GM23338 (cell line): ENCODE measurements around the gene ASTL. TPM values are rescaled to one million over a fixed set of nuclear protein-coding genes. Genes with fewer than 3 reads are reported as not detected.

Source experiments
- ATAC-seq: fragments of 200-7000 bp; cut with Tn5 transposase; 3 replicates; pipeline ENCODE4 v1.9.1; 2020
- DNase-seq: peaks from one replicate; pipeline ENCODE4 v3.0.0-alpha.2; 2015; ENCODE audit warnings: low spot score
- H2AFZ ChIP-seq: fragments of 200-600 bp; sonication (generic); 2 replicates; pipeline ENCODE4 v1.8.0; 2016; ENCODE audit warnings: antibody characterized with exemption, mild to moderate bottlenecking, moderate library complexity
- H3F3A ChIP-seq: fragments of 200-600 bp; sonication (generic); replicated peaks from 2 replicates; pipeline ENCODE4 v1.8.0; 2017; ENCODE audit warnings: antibody characterized with exemption, mixed run types, low read depth
- H3K27ac ChIP-seq: fragments of 200-600 bp; sonication (generic); 2 replicates; pipeline ENCODE4 v1.6.1; 2016; ENCODE audit warnings: low read depth
- H3K27me3 ChIP-seq: fragments of 200-600 bp; sonication (generic); 2 replicates; pipeline ENCODE4 v1.8.0; 2016; ENCODE audit warnings: mild to moderate bottlenecking, mixed run types, moderate library complexity; ENCODE audit not compliant: insufficient read depth
- H3K36me3 ChIP-seq: fragments of 200-600 bp; sonication (generic); 2 replicates; pipeline ENCODE4 v1.8.0; 2016; ENCODE audit warnings: mild to moderate bottlenecking; ENCODE audit not compliant: insufficient read depth
- H3K4me1 ChIP-seq: fragments of 200-600 bp; sonication (generic); 2 replicates; pipeline ENCODE4 v1.8.0; 2016; ENCODE audit warnings: mild to moderate bottlenecking, moderate library complexity; ENCODE audit not compliant: insufficient read depth
- H3K4me2 ChIP-seq: fragments of 200-600 bp; sonication (generic); 2 replicates; pipeline ENCODE4 v1.7.1; 2017; ENCODE audit warnings: mixed run types
- H3K4me3 ChIP-seq: fragments of 200-600 bp; sonication (generic); 2 replicates; pipeline ENCODE4 v1.6.1; 2016; ENCODE audit warnings: mixed run types
- H3K79me2 ChIP-seq: fragments of 200-600 bp; sonication (generic); replicated peaks from 2 replicates; pipeline ENCODE4 v1.8.0; 2017; ENCODE audit warnings: mild to moderate bottlenecking; ENCODE audit not compliant: insufficient read depth
- H3K9me2 ChIP-seq: fragments of 200-600 bp; sonication (generic); 2 replicates; pipeline ENCODE4 v1.8.0; 2017; ENCODE audit not compliant: insufficient read depth
- H4K20me1 ChIP-seq: fragments of 200-600 bp; sonication (generic); replicated peaks from 2 replicates; pipeline ENCODE4 v1.8.0; 2017; ENCODE audit warnings: mild to moderate bottlenecking; ENCODE audit not compliant: insufficient read depth
- H3K27ac Mint-ChIP-seq: 2 replicates; pipeline ENCODE4 v1.8.0; 2020; ENCODE audit warnings: inconsistent platforms, mild to moderate bottlenecking, moderate library complexity, mixed read lengths
- H3K27me3 Mint-ChIP-seq: 3 replicates; pipeline ENCODE4 v1.8.0; 2022; ENCODE audit warnings: low read depth, mild to moderate bottlenecking, moderate library complexity, mixed read lengths, inconsistent platforms; ENCODE audit not compliant: insufficient read depth, poor library complexity
- H3K36me3 Mint-ChIP-seq: 3 replicates; pipeline ENCODE4 v1.8.0; 2021; ENCODE audit warnings: low read depth, mild to moderate bottlenecking, inconsistent platforms, moderate library complexity, mixed read lengths
- H3K4me1 Mint-ChIP-seq: 3 replicates; pipeline ENCODE4 v1.8.0; 2020; ENCODE audit warnings: mild to moderate bottlenecking, inconsistent platforms, mixed read lengths
- H3K4me3 Mint-ChIP-seq: 3 replicates; pipeline ENCODE4 v1.8.0; 2021; ENCODE audit warnings: moderate library complexity, mild to moderate bottlenecking, inconsistent platforms, mixed read lengths
- H3K9me3 Mint-ChIP-seq: 3 replicates; pipeline ENCODE4 v1.8.0; 2020; ENCODE audit warnings: moderate library complexity, mild to moderate bottlenecking, inconsistent platforms, mixed read lengths
- CREB1 ChIP-seq: fragments of 250-450 bp; sonication (Bioruptor Pico); IDR thresholded peaks from 2 replicates; pipeline ENCODE4 v1.5.0; 2020; ENCODE audit warnings: low read depth, mild to moderate bottlenecking, moderate library complexity
- CTCF ChIP-seq, 2 experiments: fragments of 200-600 bp in 1 of 2; sonication (generic) in 1 of 2; conservative IDR thresholded peaks; 2 replicates each; pipeline versions ENCODE4 v1.5.1 to v1.6.1; 2016 to 2017; ENCODE audit warnings: antibody characterized with exemption in 2 of 2, low read depth in 2 of 2, mild to moderate bottlenecking in 2 of 2, moderate library complexity in 1 of 2
- EZH2 ChIP-seq: fragments of 200-600 bp; sonication (generic); IDR thresholded peaks from one replicate; pipeline ENCODE4 v1.8.0; 2017; ENCODE audit warnings: antibody characterized with exemption, mild to moderate bottlenecking, low read depth; ENCODE audit not compliant: unreplicated experiment
- EZH2phosphoT487 ChIP-seq: fragments of 200-600 bp; sonication (generic); IDR thresholded peaks from one replicate; pipeline ENCODE4 v1.8.1; 2018; ENCODE audit warnings: antibody characterized with exemption; ENCODE audit not compliant: unreplicated experiment
- JUNB ChIP-seq: IDR thresholded peaks from one replicate; pipeline ENCODE4 v1.6.1; 2016; ENCODE audit warnings: antibody characterized with exemption; ENCODE audit not compliant: unreplicated experiment
- NANOG ChIP-seq: IDR thresholded peaks from 2 replicates; pipeline ENCODE4 v1.6.1; 2016; ENCODE audit warnings: antibody characterized with exemption, borderline replicate concordance
- POLR2AphosphoS5 ChIP-seq: IDR thresholded peaks from 2 replicates; pipeline ENCODE4 v1.6.1; 2016; ENCODE audit warnings: antibody characterized with exemption, low read depth
- REST ChIP-seq: IDR thresholded peaks from one replicate; pipeline ENCODE4 v1.6.1; 2018; ENCODE audit warnings: antibody characterized with exemption; ENCODE audit not compliant: unreplicated experiment
- STAT1 ChIP-seq: IDR thresholded peaks from one replicate; pipeline ENCODE4 v1.6.1; 2016; ENCODE audit warnings: antibody characterized with exemption; ENCODE audit not compliant: unreplicated experiment
- ZNF114 ChIP-seq: fragments of 250-450 bp; sonication (Bioruptor Pico); IDR thresholded peaks from 2 replicates; pipeline ENCODE4 v1.5.0; 2020; ENCODE audit warnings: mild to moderate bottlenecking, moderate library complexity
- ZNF331 ChIP-seq: fragments of 250-450 bp; sonication (Bioruptor Pico); IDR thresholded peaks from 2 replicates; pipeline ENCODE4 v1.5.0; 2020; ENCODE audit warnings: low read depth, mild to moderate bottlenecking, moderate library complexity
- polyA plus RNA-seq: library from polyadenylated mRNA; unstranded; fragments of >200 nt; fragmentation: Nextera tagmentation; extraction: Ambion mirVana; gene quantifications from 2 replicates; pipeline ENCODE4 v1.2.1, GENCODE V29; 2016
- total RNA-seq: library from RNA; depleted of rRNA; stranded (reverse); fragments of >200 nt; shearing (Covaris generic); gene quantifications from 2 replicates; pipeline ENCODE4 v1.2.3, GENCODE V29; 2014
- TF ChIP-seq, protein P1 (sequence below): fragments of 250-450 bp; sonication (Bioruptor Pico); IDR thresholded peaks from 2 replicates; pipeline ENCODE4 v1.5.0; 2020; ENCODE audit warnings: mild to moderate bottlenecking, moderate library complexity
- TF ChIP-seq, protein P2 (sequence below): IDR thresholded peaks from 2 replicates; pipeline ENCODE4 v1.6.1; 2016; ENCODE audit warnings: antibody characterized with exemption

The ASTL gene
- total and polyA plus RNA-seq, 2 experiments from 2014 or later, result 0.23 TPM; not detected in 1

- Histone ChIP-seq H3K4me1 (no peaks in the 10 kb centered on the region), H3K27ac (no peak overlapping the region), H3K36me3 (no peaks in the 10 kb centered on the region), H3K9me2 (no peaks in the 10 kb centered on the region), H3F3A (no peaks in the 10 kb centered on the region), H4K20me1 (no peaks in the 10 kb centered on the region), H3K79me2 (no peaks in the 10 kb centered on the region), H2AFZ (no peak overlapping the region), H3K27me3 (no peaks in the 10 kb centered on the region), H3K4me3 (no peak overlapping the region), H3K4me2 (no peak overlapping the region)
- no peak for ATAC-seq
- H3K4me3 Mint-ChIP-seq, result no peak overlapping the region
- TF ChIP-seq CTCF (conservative IDR thresholded peaks at IDR 0.05; ENCODE audit: low read depth in 2 of 2) (no peak), NANOG (no peak), CREB1 (CRISPR knock-in tag) (no peak), POLR2AphosphoS5 (no peak), ZNF114 (CRISPR knock-in tag) (no peak), ZNF331 (no peak), EZH2phosphoT487 (no peak), STAT1 (no peak), EZH2 (no peak), REST (no peak), JUNB (no peak)
- TF ChIP-seq, protein P1, sequence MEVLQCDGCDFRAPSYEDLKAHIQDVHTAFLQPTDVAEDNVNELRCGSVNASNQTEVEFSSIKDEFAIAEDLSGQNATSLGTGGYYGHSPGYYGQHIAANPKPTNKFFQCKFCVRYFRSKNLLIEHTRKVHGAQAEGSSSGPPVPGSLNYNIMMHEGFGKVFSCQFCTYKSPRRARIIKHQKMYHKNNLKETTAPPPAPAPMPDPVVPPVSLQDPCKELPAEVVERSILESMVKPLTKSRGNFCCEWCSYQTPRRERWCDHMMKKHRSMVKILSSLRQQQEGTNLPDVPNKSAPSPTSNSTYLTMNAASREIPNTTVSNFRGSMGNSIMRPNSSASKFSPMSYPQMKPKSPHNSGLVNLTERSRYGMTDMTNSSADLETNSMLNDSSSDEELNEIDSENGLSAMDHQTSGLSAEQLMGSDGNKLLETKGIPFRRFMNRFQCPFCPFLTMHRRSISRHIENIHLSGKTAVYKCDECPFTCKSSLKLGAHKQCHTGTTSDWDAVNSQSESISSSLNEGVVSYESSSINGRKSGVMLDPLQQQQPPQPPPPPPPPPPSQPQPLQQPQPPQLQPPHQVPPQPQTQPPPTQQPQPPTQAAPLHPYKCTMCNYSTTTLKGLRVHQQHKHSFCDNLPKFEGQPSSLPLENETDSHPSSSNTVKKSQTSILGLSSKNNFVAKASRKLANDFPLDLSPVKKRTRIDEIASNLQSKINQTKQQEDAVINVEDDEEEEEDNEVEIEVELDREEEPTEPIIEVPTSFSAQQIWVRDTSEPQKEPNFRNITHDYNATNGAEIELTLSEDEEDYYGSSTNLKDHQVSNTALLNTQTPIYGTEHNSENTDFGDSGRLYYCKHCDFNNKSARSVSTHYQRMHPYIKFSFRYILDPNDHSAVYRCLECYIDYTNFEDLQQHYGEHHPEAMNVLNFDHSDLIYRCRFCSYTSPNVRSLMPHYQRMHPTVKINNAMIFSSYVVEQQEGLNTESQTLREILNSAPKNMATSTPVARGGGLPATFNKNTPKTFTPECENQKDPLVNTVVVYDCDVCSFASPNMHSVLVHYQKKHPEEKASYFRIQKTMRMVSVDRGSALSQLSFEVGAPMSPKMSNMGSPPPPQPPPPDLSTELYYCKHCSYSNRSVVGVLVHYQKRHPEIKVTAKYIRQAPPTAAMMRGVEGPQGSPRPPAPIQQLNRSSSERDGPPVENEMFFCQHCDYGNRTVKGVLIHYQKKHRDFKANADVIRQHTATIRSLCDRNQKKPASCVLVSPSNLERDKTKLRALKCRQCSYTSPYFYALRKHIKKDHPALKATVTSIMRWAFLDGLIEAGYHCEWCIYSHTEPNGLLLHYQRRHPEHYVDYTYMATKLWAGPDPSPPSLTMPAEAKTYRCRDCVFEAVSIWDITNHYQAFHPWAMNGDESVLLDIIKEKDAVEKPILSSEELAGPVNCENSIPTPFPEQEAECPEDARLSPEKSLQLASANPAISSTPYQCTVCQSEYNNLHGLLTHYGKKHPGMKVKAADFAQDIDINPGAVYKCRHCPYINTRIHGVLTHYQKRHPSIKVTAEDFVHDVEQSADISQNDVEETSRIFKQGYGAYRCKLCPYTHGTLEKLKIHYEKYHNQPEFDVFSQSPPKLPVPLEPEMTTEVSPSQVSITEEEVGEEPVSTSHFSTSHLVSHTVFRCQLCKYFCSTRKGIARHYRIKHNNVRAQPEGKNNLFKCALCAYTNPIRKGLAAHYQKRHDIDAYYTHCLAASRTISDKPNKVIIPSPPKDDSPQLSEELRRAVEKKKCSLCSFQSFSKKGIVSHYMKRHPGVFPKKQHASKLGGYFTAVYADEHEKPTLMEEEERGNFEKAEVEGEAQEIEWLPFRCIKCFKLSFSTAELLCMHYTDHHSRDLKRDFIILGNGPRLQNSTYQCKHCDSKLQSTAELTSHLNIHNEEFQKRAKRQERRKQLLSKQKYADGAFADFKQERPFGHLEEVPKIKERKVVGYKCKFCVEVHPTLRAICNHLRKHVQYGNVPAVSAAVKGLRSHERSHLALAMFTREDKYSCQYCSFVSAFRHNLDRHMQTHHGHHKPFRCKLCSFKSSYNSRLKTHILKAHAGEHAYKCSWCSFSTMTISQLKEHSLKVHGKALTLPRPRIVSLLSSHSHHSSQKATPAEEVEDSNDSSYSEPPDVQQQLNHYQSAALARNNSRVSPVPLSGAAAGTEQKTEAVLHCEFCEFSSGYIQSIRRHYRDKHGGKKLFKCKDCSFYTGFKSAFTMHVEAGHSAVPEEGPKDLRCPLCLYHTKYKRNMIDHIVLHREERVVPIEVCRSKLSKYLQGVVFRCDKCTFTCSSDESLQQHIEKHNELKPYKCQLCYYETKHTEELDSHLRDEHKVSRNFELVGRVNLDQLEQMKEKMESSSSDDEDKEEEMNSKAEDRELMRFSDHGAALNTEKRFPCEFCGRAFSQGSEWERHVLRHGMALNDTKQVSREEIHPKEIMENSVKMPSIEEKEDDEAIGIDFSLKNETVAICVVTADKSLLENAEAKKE, result no peak
- TF ChIP-seq, protein P2, sequence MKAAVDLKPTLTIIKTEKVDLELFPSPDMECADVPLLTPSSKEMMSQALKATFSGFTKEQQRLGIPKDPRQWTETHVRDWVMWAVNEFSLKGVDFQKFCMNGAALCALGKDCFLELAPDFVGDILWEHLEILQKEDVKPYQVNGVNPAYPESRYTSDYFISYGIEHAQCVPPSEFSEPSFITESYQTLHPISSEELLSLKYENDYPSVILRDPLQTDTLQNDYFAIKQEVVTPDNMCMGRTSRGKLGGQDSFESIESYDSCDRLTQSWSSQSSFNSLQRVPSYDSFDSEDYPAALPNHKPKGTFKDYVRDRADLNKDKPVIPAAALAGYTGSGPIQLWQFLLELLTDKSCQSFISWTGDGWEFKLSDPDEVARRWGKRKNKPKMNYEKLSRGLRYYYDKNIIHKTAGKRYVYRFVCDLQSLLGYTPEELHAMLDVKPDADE, result no peak
- H3K27me3 Mint-ChIP-seq, result peaks cover 3% of the 10 kb centered on the region
- no peak for DNase-seq
- H3K27ac Mint-ChIP-seq, result no peak overlapping the region
- no peaks in the 10 kb centered on the region for H3K9me3 Mint-ChIP-seq
- H3K4me1 Mint-ChIP-seq, result no peaks in the 10 kb centered on the region; the same call in 2 of the 3 replicates
- H3K36me3 Mint-ChIP-seq, result no peaks in the 10 kb centered on the region
These were observed 63.0 kb downstream of the ASTL start for GRCh38 chr2:96075199-96075771.
